Loucy (cell line): ENCODE measurements around the gene DCTN5.

Experiments
- CTCF ChIP-seq: fragments of 200-600 bp; sonication (generic); conservative IDR thresholded peaks from 2 replicates; pipeline ENCODE4 v1.5.1; 2014; ENCODE audit warnings: mild to moderate bottlenecking, antibody characterized with exemption, low read length
- EZH2phosphoT487 ChIP-seq: fragments of 200-600 bp; IDR thresholded peaks from 2 replicates; pipeline ENCODE4 v1.6.1; 2018; ENCODE audit warnings: antibody characterized with exemption, mild to moderate bottlenecking, moderate library complexity, borderline replicate concordance

- TF ChIP-seq CTCF: no peak
- TF ChIP-seq EZH2phosphoT487: no peak
These were observed 68.7 kb downstream of the DCTN5 start for GRCh38 chr16:23710008-23710407.
